CD14-positive monocyte (primary cell): ENCODE data around the gene LYVE1. TPM values are rescaled to one million over a fixed set of nuclear protein-coding genes. Genes with fewer than 3 reads are reported as not detected.

Experiments used
- DNase-seq, 3 donors: peaks; one replicate each; pipeline ENCODE4 v3.0.0-alpha.2; 2011 to 2022
- H2AFZ ChIP-seq: 2 replicates; pipeline ENCODE4 v1.6.0; 2012; ENCODE audit warnings: mild to moderate bottlenecking, low read depth, low read length, inconsistent platforms; ENCODE audit not compliant: insufficient read depth, poor library complexity, severe bottlenecking
- H3K27ac ChIP-seq, 2 donors: 1 replicate in 1 of 2; 2 replicates in 1 of 2; pipeline ENCODE4 v1.5.1; 2012 to 2013; ENCODE audit warnings: low read length in 2 of 2, control low read depth in 1 of 2, inconsistent platforms in 1 of 2, low read depth in 1 of 2, mild to moderate bottlenecking in 1 of 2
- H3K27me3 ChIP-seq, 2 donors: one replicate each; pipeline versions ENCODE4 v1.6.0 to v1.6.1; 2011 to 2013; ENCODE audit warnings: low read length in 2 of 2; ENCODE audit not compliant: control insufficient read depth in 2 of 2, insufficient read depth in 2 of 2
- H3K36me3 ChIP-seq, 2 donors: replicated peaks in 1 of 2; 1 replicate in 1 of 2; 2 replicates in 1 of 2; pipeline versions ENCODE4 v1.5.1 to v1.6.1; 2012 to 2013; ENCODE audit warnings: low read length in 2 of 2, control low read depth in 1 of 2, inconsistent platforms in 1 of 2, mild to moderate bottlenecking in 1 of 2; ENCODE audit not compliant: insufficient read depth in 2 of 2, control insufficient read depth in 1 of 2
- H3K4me1 ChIP-seq, 2 donors: 1 replicate in 1 of 2; 2 replicates in 1 of 2; pipeline versions ENCODE4 v1.5.1 to v1.6.1; 2012 to 2013; ENCODE audit warnings: low read length in 2 of 2, control low read depth in 1 of 2, inconsistent platforms in 1 of 2, mild to moderate bottlenecking in 1 of 2, moderate library complexity in 1 of 2; ENCODE audit not compliant: insufficient read depth in 2 of 2, control insufficient read depth in 1 of 2
- H3K4me2 ChIP-seq: replicated peaks from 2 replicates; pipeline ENCODE3; 2012; ENCODE audit warnings: low read length, moderate library complexity, mild to moderate bottlenecking; ENCODE audit not compliant: poor library complexity, severe bottlenecking; ENCODE audit errors: extremely low read depth
- H3K4me3 ChIP-seq, 3 experiments: fragments of 200-600 bp in 1 of 3; sonication (generic) in 1 of 3; replicated peaks in 1 of 3; 1 replicate in 2 of 3; 2 replicates in 1 of 3; pipeline ENCODE4 v1.5.1; 2011 to 2013; ENCODE audit warnings: low read length in 3 of 3, mild to moderate bottlenecking in 3 of 3, control low read depth in 2 of 3, low read depth in 2 of 3, inconsistent platforms in 1 of 3, moderate library complexity in 1 of 3
- H3K79me2 ChIP-seq: 2 replicates; pipeline ENCODE4 v1.6.0; 2012; ENCODE audit warnings: mild to moderate bottlenecking, control low read depth, inconsistent platforms, low read length, moderate library complexity; ENCODE audit not compliant: insufficient read depth
- H3K9ac ChIP-seq: 2 replicates; pipeline ENCODE4 v1.6.0; 2017; ENCODE audit warnings: low read length, mild to moderate bottlenecking; ENCODE audit not compliant: insufficient read depth, poor library complexity, severe bottlenecking
- H3K9me3 ChIP-seq, 2 donors: replicated peaks in 1 of 2; 1 replicate in 1 of 2; 2 replicates in 1 of 2; pipeline versions ENCODE4 v1.5.1 to v1.6.1; 2012 to 2013; ENCODE audit warnings: low read length in 2 of 2, control low read depth in 1 of 2; ENCODE audit not compliant: control insufficient read depth in 1 of 2, insufficient read depth in 1 of 2
- H4K20me1 ChIP-seq: 2 replicates; pipeline ENCODE4 v1.6.0; 2012; ENCODE audit warnings: mild to moderate bottlenecking, low read length, control low read depth, moderate library complexity; ENCODE audit not compliant: insufficient read depth
- H3K27ac Mint-ChIP-seq, 7 donors: one replicate each; pipeline ENCODE4 v1.8.0; 2020; ENCODE audit warnings: mild to moderate bottlenecking in 7 of 7, mixed read lengths in 7 of 7, moderate library complexity in 6 of 7, inconsistent platforms in 2 of 7
- H3K27me3 Mint-ChIP-seq, 3 donors: one replicate each; pipeline ENCODE4 v1.8.0; 2021 to 2022; ENCODE audit warnings: low read depth in 3 of 3, mild to moderate bottlenecking in 3 of 3, mixed read lengths in 3 of 3, moderate library complexity in 3 of 3, inconsistent platforms in 1 of 3
- H3K36me3 Mint-ChIP-seq, 2 donors: one replicate each; pipeline ENCODE4 v1.8.0; 2020; ENCODE audit warnings: mixed read lengths in 2 of 2, inconsistent platforms in 1 of 2, mild to moderate bottlenecking in 1 of 2
- H3K4me1 Mint-ChIP-seq: one replicate; pipeline ENCODE4 v1.8.0; 2020; ENCODE audit warnings: mild to moderate bottlenecking, mixed read lengths
- H3K4me3 Mint-ChIP-seq, 2 donors: one replicate each; pipeline ENCODE4 v1.8.0; 2020; ENCODE audit warnings: mild to moderate bottlenecking in 2 of 2, mixed read lengths in 2 of 2, moderate library complexity in 1 of 2
- H3K9me3 Mint-ChIP-seq, 7 donors: one replicate each; pipeline ENCODE4 v1.8.0; 2020 to 2022; ENCODE audit warnings: mixed read lengths in 7 of 7, mild to moderate bottlenecking in 6 of 7, moderate library complexity in 6 of 7, inconsistent platforms in 2 of 7
- WGBS: methylation state at CpG from one replicate; pipeline ENCODE4 v1.1.5; 2013; ENCODE audit warnings: missing lambda C conversion rate; ENCODE audit not compliant: insufficient coverage; 5-methylcytosine and 5-hydroxymethylcytosine counted together
- intact Hi-C, 2 donors: fragments of 100-400 bp; cut with micrococcal nuclease; formaldehyde crosslinking; loops; one replicate each; pipeline versions ENCODE4 v1.15.0 to v1.15.1; 2023
- polyA plus RNA-seq, 3 donors: library from polyadenylated mRNA; depleted of rRNA in 1 of 3; unstranded in 2 of 3; stranded (reverse) in 1 of 3; fragments of 300-500 nt in 2 of 3; fragments of >200 nt in 1 of 3; fragmentation: Illumina TruSeq in 2 of 3; gene quantifications; 1 replicate in 2 of 3; 2 replicates in 1 of 3; pipeline ENCODE4 v1.2.3, GENCODE V29; 2012 to 2021
- TF ChIP-seq, protein P1 (sequence below): fragments of 200-600 bp; IDR thresholded peaks from one replicate; pipeline ENCODE4 v1.8.0; 2022; ENCODE audit warnings: antibody characterized with exemption, mild to moderate bottlenecking

The LYVE1 gene
- polyA plus RNA-seq, 3 donors, result 0.07 to 0.31 TPM; not detected in 1

DNA sequence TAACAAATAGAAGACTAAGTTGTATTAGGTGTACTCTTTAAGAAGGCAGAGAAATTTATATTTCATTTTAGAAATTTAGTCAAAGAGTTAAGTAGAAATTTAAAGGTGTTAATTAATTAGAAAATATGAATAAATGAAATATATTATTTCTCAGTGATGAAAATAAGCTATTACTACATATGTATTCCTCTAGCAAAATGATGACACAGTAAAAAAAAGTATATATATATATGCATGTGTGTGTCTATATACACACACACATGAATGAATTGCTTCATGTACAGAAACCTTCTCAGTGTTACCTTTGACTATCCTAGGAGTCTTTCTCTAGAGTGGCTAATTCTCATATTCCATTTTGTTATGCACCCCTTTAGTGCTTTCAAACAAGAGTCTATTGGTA, 35.1 kb downstream of the LYVE1 start:
- no peak overlapping the region for H3K4me3 ChIP-seq
- peaks cover 41 to 51% of the 10 kb centered on the region in 2 donors for H3K36me3 Mint-ChIP-seq
- H3K4me1 Mint-ChIP-seq, result peaks cover 11% of the 10 kb centered on the region
- H3K9me3 Mint-ChIP-seq, result no peaks in the 10 kb centered on the region
- H3K79me2 ChIP-seq, result peaks cover 9% of the 10 kb centered on the region
- no peak overlapping the region for H3K9ac ChIP-seq
- peaks cover 0 to 5% of the 10 kb centered on the region in 2 donors for H3K4me1 ChIP-seq
- H3K4me3 Mint-ChIP-seq, result no peak overlapping the region
- peaks cover 4% of the 10 kb centered on the region for H4K20me1 ChIP-seq
- no peaks in the 10 kb centered on the region for H3K9me3 ChIP-seq
- intact Hi-C loops, result no loop called here
- H3K4me2 ChIP-seq, result no peak overlapping the region
- H3K27me3 Mint-ChIP-seq, result no peaks in the 10 kb centered on the region
- no peak for DNase-seq
- H2AFZ ChIP-seq, result no peak overlapping the region
- H3K27me3 ChIP-seq, result no peaks in the 10 kb centered on the region
- H3K27ac Mint-ChIP-seq, result no peak overlapping the region
- H3K27ac ChIP-seq, result no peak overlapping the region
- peaks cover 48 to 57% of the 10 kb centered on the region in 2 donors for H3K36me3 ChIP-seq
- TF ChIP-seq, protein P1, sequence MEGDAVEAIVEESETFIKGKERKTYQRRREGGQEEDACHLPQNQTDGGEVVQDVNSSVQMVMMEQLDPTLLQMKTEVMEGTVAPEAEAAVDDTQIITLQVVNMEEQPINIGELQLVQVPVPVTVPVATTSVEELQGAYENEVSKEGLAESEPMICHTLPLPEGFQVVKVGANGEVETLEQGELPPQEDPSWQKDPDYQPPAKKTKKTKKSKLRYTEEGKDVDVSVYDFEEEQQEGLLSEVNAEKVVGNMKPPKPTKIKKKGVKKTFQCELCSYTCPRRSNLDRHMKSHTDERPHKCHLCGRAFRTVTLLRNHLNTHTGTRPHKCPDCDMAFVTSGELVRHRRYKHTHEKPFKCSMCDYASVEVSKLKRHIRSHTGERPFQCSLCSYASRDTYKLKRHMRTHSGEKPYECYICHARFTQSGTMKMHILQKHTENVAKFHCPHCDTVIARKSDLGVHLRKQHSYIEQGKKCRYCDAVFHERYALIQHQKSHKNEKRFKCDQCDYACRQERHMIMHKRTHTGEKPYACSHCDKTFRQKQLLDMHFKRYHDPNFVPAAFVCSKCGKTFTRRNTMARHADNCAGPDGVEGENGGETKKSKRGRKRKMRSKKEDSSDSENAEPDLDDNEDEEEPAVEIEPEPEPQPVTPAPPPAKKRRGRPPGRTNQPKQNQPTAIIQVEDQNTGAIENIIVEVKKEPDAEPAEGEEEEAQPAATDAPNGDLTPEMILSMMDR, result no peak

DNA sequence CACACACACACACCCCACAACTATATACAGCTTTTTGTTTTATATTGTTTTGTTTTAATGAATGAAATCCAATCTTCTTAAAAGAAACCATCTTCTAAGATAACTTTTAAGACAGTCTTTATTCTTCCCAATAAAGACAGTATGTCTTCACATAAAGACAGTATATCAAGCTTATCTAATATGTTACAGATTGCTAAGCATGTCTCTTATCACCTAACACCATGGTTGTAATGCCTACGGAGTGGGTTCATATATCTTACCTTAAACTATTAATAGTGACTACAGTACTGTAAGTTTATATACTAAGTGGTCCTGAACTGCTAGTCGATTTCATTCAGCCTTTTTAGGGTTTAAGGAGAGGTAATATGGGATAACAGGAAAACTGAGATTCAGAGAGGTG, 35.9 kb downstream of the LYVE1 start:
- no peak for DNase-seq
- no peak overlapping the region for H3K27ac ChIP-seq
- intact Hi-C loops, result no loop called here
- H3K9ac ChIP-seq, result no peak overlapping the region
- peaks cover 47 to 57% of the 10 kb centered on the region in 2 donors for H3K36me3 Mint-ChIP-seq
- H3K4me3 ChIP-seq, result no peak overlapping the region
- H3K4me2 ChIP-seq, result no peak overlapping the region
- H3K4me1 ChIP-seq, result peaks cover 0 to 3% of the 10 kb centered on the region in 2 donors
- TF ChIP-seq, protein P1, result no peak
- peaks cover 2% of the 10 kb centered on the region for H3K79me2 ChIP-seq
- H2AFZ ChIP-seq, result no peak overlapping the region
- no peaks in the 10 kb centered on the region for H3K9me3 ChIP-seq
- peaks cover 6% of the 10 kb centered on the region for H3K4me1 Mint-ChIP-seq
- H3K27me3 ChIP-seq, result no peaks in the 10 kb centered on the region
- H3K4me3 Mint-ChIP-seq, result no peak overlapping the region
- H3K9me3 Mint-ChIP-seq, result no peaks in the 10 kb centered on the region
- no CpG with 5 or more reads among the region's 2 CpGs for WGBS
- H3K27me3 Mint-ChIP-seq, result no peaks in the 10 kb centered on the region
- no peak overlapping the region for H3K27ac Mint-ChIP-seq
- peaks cover 56 to 64% of the 10 kb centered on the region in 2 donors for H3K36me3 ChIP-seq
- peaks cover 4% of the 10 kb centered on the region for H4K20me1 ChIP-seq
